Kasumi-1 (cell line): Measurements from ENCODE around the gene CRIP3.
"Not testable (repeated sequence)": the region's sequence is repeated elsewhere in the genome, so short reads cannot be mapped to it uniquely, and the experiment has no call there.

Source experiments
- DNase-seq, 2 experiments: peaks; one replicate each; lab custom pipeline; 2025; lab: John Stamatoyannopoulos, UW

Gene CRIP3

GRCh38 chr6:43306086-43306485 is 2.5 kb downstream of the CRIP3 start:
- no peak for DNase-seq

DNA sequence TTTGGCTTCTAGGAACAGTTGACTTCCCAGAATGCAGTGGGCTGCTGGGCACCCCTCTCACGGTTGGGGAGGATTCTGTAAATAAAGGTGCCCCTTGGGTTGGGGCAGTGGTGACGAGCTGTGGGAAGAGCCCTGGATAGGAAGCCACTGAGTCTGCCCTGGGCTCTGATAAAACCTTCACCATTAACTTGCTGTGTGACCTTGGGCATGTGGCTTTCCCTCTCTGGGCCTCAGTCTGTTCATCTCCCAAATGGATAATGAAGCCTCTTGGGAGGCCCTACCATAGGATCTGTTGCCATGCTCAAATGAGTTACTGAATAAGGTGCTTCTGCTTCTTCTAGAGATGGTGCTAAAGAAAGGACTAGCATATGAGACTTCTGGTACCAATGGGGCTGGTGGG is 3.7 kb downstream of the CRIP3 start:
- DNase-seq: no peak

DNA sequence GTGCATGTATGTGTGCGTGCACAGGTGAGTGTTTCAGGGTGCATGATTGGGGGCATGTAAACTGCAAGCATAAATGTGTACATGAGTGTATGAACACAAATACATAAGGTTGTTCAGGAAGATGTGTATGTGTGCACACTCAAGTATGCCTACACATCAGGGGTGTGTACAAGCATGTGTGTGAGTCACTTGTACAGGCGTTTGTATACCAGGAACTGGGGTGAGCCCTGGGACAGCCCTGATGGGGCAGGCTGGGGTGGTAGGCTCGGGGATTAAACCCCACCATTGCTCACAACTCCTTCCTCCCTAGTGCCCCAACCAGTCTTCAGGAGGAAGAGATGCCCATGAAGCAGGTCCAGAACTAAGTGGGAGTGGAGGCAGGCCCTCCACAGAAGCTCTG is 4.3 kb downstream of the CRIP3 start:
- DNase-seq: no peak

- no peak for DNase-seq
Measured at GRCh38 chr6:43303751-43304331, 4.8 kb downstream of the CRIP3 start.

- not testable (repeated sequence) for DNase-seq
Measured at GRCh38 chr6:43303006-43303405, 5.6 kb downstream of the CRIP3 start.

- no peak for DNase-seq
Measured at GRCh38 chr6:43302126-43302525, 6.5 kb downstream of the CRIP3 start.

- no peak for DNase-seq
Measured at GRCh38 chr6:43301081-43301870, 7.3 kb downstream of the CRIP3 start.

GRCh38 chr6:43299338-43300293 is 9.0 kb downstream of the CRIP3 start:
- DNase-seq: no peak

DNA sequence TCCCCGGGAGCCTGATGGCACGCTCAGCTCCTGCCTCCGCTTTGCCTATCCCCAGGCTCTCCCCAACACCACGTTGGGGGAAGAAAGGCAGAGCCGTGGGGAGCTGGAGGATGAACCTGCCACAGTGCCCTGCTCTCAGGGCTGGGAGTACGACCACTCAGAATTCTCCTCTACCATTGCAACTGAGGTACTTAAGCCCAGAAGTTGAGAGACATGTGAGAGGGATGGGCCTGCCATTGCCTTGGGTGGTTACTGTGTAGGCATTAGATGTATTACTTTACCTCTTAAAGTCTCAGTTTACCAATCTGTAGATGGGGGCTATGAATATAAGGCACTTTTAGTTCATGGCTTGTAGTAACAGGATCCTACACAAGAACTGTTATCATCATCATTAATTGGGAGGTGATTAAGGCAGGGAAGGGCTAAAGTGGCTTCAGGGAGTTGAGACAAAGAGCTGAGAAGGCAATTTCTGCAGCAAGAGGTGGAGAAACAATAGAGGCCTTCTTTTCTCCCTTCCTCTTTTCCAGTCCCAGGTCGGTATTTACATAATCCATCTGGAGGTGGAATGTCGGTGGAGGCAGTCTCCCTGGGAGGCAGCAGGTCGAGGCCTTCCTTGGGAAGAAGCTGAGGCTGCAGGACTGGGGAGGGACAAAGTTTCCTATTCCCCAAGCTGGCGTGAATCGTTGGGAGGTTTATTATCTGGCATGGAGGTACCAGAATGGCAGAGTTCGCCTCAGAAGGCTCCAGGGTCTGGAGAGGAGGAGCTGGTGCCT is 9.9 kb downstream of the CRIP3 start:
- DNase-seq: no peak

DNA sequence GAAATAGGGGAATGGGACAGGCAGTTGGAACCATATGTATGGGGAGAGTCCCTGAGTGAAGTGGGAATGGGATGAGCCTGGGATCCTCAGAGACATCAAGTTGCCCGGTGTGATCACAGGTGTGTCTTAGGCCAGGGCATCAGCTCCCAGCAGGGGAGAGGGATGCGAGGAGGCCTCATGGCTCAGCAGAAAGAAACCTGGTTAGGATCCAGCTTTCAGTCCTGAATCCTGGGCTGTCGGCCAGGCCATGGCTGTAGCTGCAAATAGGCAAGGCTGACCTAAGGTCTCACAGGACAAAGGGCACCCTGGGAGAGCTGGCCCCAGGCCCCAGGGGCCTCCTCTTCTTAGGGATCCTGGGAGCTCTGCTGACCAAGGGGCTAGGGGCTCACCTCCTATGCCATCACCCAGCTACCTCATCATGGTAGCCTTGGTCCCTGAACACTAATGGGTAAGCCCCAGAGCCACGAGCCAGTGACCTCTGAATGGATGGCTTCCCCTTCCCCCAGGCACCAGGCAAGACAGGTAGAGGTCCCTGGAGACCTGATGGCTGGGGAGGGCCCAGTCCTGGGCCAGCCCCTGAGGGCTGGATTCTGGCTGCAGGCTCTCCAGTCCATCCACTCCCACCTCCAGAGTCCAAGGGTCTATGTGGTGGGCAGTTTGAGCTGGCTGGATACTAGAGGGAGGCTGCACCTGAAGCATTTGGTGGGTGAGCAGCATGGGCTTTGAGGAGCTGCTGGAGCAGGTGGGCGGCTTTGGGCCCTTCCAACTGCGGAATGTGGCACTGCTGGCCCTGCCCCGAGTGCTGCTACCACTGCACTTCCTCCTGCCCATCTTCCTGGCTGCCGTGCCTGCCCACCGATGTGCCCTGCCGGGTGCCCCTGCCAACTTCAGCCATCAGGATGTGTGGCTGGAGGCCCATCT is 10.7 kb downstream of the CRIP3 start, which contains the start of gene SLC22A7:
Gene SLC22A7, plus strand, starts transcription at position 617 of the 921 bp plus-strand sequence. Its CDS starts 99 bp downstream, at position 716.
- no peak for DNase-seq

DNA sequence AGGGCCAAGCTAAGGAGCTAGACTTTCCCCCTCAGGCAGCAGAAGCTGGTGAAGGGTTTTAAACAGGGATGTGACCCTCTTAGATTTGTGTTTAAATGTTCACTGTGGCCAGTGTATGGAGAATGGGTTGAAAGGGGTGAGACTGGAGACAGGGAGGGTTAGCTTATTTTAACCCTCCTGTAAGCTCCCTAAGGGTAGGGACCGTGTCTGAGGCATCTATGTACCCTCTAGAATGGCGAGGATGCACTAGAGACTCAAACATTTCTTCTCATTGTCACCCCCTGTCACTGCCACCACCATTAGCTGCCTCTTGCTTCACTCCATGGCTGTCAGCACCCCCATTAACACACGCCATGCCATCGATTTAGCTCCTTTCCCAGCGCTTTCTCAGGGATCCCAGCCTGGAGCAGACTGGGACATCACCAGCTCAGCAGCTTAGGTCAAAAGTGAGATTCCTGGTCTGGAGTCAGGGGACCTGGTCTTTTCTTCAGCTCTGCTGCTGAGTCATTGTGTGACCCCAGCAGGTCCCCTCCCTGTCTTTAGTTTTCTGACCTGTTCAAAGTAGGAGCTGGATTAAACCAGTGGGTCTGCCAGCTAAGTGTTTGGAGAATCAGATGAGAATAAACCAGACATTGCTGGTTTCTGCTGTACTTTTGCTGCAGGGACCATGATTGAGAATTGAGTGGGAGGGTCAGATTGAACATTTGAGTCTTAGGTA is 11.7 kb downstream of the CRIP3 start:
- DNase-seq: no peak

DNA sequence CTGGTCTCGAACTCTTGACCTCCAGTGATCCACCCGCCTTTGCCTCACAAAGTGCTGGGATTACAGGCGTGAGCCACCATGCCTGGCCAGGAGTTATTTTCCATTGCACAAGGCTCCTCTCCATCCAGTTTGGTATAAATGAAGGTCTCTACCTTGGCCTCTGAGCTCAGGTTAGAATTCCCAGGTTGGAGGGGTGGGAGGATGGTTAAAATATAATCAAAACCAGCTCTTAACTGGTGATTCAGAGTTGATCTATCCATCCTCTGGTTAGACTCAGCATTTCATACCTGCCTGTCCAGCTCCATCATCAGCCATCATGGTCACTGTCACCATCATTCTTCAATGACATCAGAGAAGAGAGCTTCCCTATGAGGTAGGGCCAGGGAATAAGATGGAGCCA is 13.2 kb downstream of the CRIP3 start:
- no peak for DNase-seq

GRCh38 chr6:43294536-43294935 is 14.1 kb downstream of the CRIP3 start:
- DNase-seq: no peak

DNA sequence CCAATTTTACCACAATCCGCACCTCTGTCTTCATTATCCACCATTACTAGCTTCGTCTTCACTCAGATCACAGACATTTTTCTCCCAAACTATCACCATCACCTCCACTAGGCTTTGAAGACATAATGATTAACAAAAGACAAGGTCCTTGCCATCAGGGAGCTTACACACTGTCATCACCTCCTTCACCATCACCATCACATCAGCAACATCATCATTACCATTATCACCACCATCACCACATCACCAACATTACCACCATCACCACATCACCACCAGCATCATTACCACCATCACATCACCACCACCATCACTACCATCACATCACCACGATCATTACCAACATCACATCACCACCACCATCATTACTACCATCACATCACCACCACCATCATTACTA is 14.9 kb downstream of the CRIP3 start:
- no peak for DNase-seq

DNA sequence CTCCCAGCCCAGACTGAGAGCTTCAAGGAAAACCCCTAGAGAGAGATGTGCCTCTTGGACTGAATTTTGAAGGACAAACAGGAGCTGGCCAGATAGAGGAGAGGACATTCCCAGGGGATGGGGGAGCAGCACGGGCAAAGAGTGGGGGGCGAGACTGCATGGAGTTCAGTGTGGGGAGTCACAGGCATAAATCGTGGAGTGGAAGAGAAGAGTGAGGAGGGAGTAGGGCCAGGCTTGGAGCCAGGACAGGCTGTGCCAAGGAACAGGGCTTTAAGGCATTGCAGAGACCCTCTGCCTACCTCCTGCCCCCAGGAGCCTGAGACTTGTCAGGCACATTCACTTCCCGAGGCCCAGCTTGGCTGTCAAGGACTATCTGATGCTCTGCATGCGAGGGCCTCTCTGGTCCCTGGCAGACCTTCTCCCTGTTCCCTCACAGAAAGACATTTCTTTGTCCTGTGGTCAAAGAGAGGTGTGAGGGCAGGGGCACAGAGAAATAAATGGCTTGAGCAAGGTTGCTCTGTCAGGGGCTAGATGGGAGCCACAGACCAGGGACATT is 15.8 kb downstream of the CRIP3 start:
- DNase-seq: no peak

DNA sequence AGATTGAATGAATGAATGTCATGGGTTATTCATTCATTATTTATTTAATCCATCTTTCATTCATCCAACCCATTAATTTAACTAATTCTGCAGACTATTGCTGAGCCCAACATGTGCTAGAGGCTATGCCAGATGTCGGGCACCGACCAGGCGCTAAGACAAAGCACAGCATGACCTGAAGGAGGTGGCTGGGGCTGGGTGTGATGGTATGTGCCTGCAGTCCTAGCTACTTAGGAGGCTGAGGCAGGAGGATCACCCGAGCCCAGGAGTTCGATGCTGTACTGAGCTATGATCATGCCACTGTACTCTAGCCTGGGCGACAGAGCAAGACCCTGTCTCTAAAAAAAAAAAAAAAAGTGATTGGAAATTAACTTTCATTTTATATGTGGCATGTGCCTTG is 16.3 kb downstream of the CRIP3 start:
- DNase-seq: no peak

GRCh38 chr6:43291708-43292107 is 16.9 kb downstream of the CRIP3 start:
- no peak for DNase-seq

- no peak for DNase-seq
Measured at GRCh38 chr6:43290905-43291355, 17.7 kb downstream of the CRIP3 start.

DNA sequence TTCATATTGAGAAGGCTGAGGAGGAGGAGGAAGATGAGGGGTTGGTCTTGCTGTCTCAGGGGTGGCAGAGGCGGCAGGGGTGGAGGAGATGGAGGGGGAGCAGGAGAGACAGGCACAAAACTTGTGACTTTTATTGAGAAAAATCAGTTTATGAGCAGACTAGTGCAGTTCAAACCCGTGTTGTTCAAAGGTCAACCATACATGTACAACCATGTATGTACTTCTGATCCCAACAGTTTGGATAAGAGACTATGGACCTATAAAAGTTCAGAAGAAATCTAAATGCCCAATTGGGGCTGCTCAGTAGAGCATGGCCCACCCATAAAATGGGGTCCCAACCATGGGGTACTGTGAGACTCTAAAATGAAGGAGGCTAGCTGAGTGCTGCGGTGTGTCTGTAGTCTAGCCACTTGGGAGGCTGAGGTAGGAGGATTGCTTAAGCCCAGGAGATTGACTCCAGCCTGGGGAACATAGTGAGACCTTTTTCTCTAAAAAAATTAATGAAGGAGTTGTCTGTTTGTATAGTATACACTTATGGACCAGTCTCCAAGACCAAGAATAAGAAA is 18.2 kb downstream of the CRIP3 start:
- no peak for DNase-seq
